ENCODE data around the gene SMOC2.

The SMOC2 gene

DNA sequence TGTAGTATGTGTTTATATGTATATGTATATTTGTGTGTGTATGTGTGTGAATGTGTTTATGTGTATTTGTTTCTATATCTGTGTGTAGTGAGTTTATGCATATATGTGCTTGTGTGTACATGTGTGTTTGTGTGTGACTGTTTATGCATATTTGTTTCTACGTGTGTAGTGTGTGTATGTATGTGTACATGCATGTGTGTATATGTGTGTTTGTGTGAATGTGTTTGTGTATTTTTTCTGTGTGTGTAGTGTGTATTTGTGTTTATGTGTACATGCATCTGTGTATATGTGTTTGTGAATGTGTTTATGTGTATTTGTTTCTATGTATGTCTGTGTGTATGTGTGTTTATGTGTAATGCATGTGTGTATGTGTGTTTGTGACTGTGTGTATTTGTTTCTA, 12.1 kb upstream of the SMOC2 start:
- H3K36me3 ChIP-seq (ENCODE audit: control insufficient read depth, insufficient read depth, low read length): no peaks in the 10 kb centered on the region
- H3K9me3 ChIP-seq (ENCODE audit: control insufficient read depth, insufficient read depth, low read depth, low read length): no peaks in the 10 kb centered on the region
- no peak overlapping the region for H3K9ac ChIP-seq (ENCODE audit: low read length)
- no peak overlapping the region for H3K27ac ChIP-seq (ENCODE audit: low read depth, low read length)
- peaks cover 7% of the 10 kb centered on the region; the same call in 1 of the 2 replicates for H3K27me3 ChIP-seq (ENCODE audit: control insufficient read depth, insufficient read depth, low read length)
- H3K4me3 ChIP-seq (ENCODE audit: low read depth, low read length): no peak overlapping the region
- H3K4me1 ChIP-seq (ENCODE audit: control insufficient read depth, insufficient read depth, low read length): no peaks in the 10 kb centered on the region

DNA sequence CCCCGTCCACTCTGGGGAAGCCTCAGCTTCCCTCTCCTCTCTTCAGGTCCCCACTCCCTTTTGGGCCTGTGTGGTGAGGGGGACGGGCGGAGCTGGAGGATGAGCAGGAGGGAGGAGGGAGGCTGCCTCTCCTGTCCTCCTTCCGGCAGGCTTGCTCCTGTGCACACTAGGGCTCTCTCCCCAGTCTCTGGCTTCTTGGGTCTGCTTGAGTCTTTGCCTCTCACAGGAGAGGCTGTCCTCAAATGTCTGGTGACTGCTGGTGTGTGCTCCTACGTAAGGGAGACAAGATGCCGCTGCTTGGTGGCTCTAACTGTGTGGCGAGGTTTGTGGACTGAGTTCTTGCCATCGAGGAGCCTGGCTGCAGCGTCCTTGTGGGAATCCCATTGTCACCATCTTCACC, 8.8 kb upstream of the SMOC2 start:
- H3K27me3 ChIP-seq (ENCODE audit: control insufficient read depth, insufficient read depth, low read length): peaks cover 13% of the 10 kb centered on the region
- no peaks in the 10 kb centered on the region for H3K4me1 ChIP-seq (ENCODE audit: control insufficient read depth, insufficient read depth, low read length)
- H3K9ac ChIP-seq (ENCODE audit: low read length): no peak overlapping the region

DNA sequence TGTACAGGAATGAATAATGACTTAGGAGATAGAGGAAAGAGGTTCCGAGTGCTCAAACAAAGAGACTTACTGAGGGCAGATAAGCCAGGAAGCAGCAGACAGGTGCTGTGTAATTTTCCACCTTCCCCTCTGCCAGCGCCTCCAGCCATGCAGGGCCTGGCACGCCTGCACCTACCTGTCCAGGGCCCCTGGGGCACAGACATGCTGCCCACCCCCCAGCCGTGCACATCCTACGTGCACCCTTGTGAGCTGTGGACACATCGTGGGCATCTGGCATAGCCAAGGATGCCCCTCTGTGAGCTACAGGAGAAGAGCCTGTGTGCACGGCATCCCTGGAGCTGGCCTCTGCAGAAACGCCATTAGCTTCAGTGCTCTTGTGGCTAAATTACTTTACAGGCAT, 7.1 kb upstream of the SMOC2 start:
- peaks cover 25% of the 10 kb centered on the region for H3K27me3 ChIP-seq (ENCODE audit: control insufficient read depth, insufficient read depth, low read length)
- peaks cover 3% of the 10 kb centered on the region; the same call in 1 of the 2 replicates for H3K4me1 ChIP-seq (ENCODE audit: control insufficient read depth, insufficient read depth, low read length)
- H3K9me3 ChIP-seq (ENCODE audit: control insufficient read depth, insufficient read depth, low read depth, low read length): no peaks in the 10 kb centered on the region
- H3K27ac ChIP-seq (ENCODE audit: low read depth, low read length): no peak overlapping the region
- H3K36me3 ChIP-seq (ENCODE audit: control insufficient read depth, insufficient read depth, low read length): no peaks in the 10 kb centered on the region
- no peak overlapping the region for H3K9ac ChIP-seq (ENCODE audit: low read length)
- no peak overlapping the region for H3K4me3 ChIP-seq (ENCODE audit: low read depth, low read length)

More for the DNA sequence above, 8.8 kb upstream of the SMOC2 start:
- Histone ChIP-seq H3K27ac (ENCODE audit: low read depth, low read length) (no peak overlapping the region), H3K9me3 (ENCODE audit: control insufficient read depth, insufficient read depth, low read depth, low read length) (no peaks in the 10 kb centered on the region), H3K4me3 (ENCODE audit: low read depth, low read length) (no peak overlapping the region), H3K36me3 (ENCODE audit: control insufficient read depth, insufficient read depth, low read length) (no peaks in the 10 kb centered on the region)

- Histone ChIP-seq H3K4me1 (ENCODE audit: control insufficient read depth, insufficient read depth, low read length) (peaks cover 4% of the 10 kb centered on the region; the same call in 1 of the 2 replicates), H3K27me3 (ENCODE audit: control insufficient read depth, insufficient read depth, low read length) (peaks cover 32% of the 10 kb centered on the region), H3K27ac (ENCODE audit: low read depth, low read length) (no peak overlapping the region), H3K36me3 (ENCODE audit: control insufficient read depth, insufficient read depth, low read length) (no peaks in the 10 kb centered on the region), H3K4me3 (ENCODE audit: low read depth, low read length) (no peak overlapping the region), H3K9ac (ENCODE audit: low read length) (no peak overlapping the region), H3K9me3 (ENCODE audit: control insufficient read depth, insufficient read depth, low read depth, low read length) (no peaks in the 10 kb centered on the region)
Observed at GRCh38 chr6:168434505-168434904, 6.5 kb upstream of the SMOC2 start.

- H3K9ac ChIP-seq (ENCODE audit: low read length): no peak overlapping the region
- H3K36me3 ChIP-seq (ENCODE audit: control insufficient read depth, insufficient read depth, low read length): no peaks in the 10 kb centered on the region
- H3K27me3 ChIP-seq (ENCODE audit: control insufficient read depth, insufficient read depth, low read length): peaks cover 57% of the 10 kb centered on the region
- H3K9me3 ChIP-seq (ENCODE audit: control insufficient read depth, insufficient read depth, low read depth, low read length): no peaks in the 10 kb centered on the region
- no peak overlapping the region for H3K27ac ChIP-seq (ENCODE audit: low read depth, low read length)
- no peak overlapping the region for H3K4me3 ChIP-seq (ENCODE audit: low read depth, low read length)
- peaks cover 21% of the 10 kb centered on the region for H3K4me1 ChIP-seq (ENCODE audit: control insufficient read depth, insufficient read depth, low read length)
Observed at GRCh38 chr6:168437751-168438150, 3.2 kb upstream of the SMOC2 start.

DNA sequence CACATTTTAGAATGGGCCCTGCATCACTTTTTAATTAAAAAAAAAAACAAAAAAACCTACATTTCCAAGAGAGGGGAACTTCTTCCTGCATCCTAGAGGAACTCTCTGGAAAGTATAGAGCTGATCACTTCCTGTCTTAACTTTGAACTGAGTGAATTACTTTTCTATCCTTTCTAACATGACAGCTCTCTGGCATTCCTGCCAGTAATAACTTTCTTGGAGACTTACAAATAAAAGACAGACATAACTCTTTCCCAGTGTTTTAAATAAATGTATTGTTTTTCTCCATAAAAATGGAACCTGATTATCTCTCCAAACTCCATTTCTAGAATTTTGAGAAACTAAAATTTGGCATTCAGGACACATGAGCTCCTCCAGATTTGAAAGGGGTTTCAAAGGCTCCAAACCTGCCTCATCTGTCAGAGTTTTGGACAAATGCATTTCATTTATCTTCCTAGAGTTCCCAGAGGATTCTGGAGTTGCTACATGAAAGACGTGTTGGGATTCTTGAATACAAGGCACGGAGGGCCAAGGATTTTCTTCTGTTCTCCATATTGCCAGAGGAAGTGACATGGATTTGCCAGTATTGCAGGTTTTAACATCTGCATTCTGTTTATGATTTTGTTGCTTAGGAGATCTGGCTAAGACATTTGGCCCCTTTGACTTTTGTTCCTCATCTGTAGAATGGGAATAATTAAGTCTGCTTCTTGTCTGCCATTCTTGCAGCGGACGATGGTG, 2.0 kb upstream of the SMOC2 start:
- peaks cover 69% of the 10 kb centered on the region for H3K27me3 ChIP-seq (ENCODE audit: control insufficient read depth, insufficient read depth, low read length)

DNA sequence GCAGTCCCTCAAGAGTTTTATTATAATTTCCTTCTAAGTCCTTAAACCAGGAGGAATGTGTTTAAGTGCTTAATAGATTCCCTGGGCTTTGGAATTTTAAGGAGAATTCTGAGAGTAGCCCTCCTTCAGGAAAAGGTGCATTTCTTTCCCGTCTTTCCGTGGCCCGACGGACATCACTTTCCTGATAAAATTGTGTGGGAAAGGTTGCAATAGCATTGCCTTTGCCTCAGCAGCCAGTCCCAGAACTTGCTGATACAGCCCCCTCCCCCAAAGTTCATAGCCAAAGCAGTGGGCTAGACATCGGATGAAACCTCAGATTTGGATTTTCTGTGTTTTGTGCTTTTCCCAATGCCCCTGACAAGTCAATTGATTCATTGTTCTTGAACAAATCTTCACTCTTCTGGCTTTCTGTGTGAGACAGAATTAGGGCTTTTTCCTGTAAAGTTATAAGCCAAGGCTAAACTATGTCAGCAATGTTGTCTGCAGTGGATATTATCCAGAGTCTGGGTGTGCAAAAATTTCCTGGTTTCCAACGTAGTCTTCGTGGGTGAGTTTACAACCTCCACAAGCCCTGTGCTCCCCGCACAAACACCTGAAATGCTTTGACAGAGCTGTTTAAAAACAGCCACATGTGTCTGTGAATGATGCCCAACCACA, 1.1 kb upstream of the SMOC2 start:
- no peak overlapping the region for H3K27ac ChIP-seq (ENCODE audit: low read depth, low read length)
- H3K36me3 ChIP-seq (ENCODE audit: control insufficient read depth, insufficient read depth, low read length): no peaks in the 10 kb centered on the region
- peak overlapping the region; percentile 80 for H3K4me3 ChIP-seq (ENCODE audit: low read depth, low read length)
- no peaks in the 10 kb centered on the region for H3K9me3 ChIP-seq (ENCODE audit: control insufficient read depth, insufficient read depth, low read depth, low read length)
- H3K9ac ChIP-seq (ENCODE audit: low read length): no peak overlapping the region
- peaks cover 29% of the 10 kb centered on the region for H3K4me1 ChIP-seq (ENCODE audit: control insufficient read depth, insufficient read depth, low read length)
- H3K27me3 ChIP-seq (ENCODE audit: control insufficient read depth, insufficient read depth, low read length): peaks cover 78% of the 10 kb centered on the region

More for the DNA sequence above, 2.0 kb upstream of the SMOC2 start:
- Histone ChIP-seq H3K9ac (ENCODE audit: low read length) (no peak overlapping the region), H3K4me3 (ENCODE audit: low read depth, low read length) (no peak overlapping the region), H3K4me1 (ENCODE audit: control insufficient read depth, insufficient read depth, low read length) (peaks cover 29% of the 10 kb centered on the region), H3K36me3 (ENCODE audit: control insufficient read depth, insufficient read depth, low read length) (no peaks in the 10 kb centered on the region), H3K27ac (ENCODE audit: low read depth, low read length) (no peak overlapping the region), H3K9me3 (ENCODE audit: control insufficient read depth, insufficient read depth, low read depth, low read length) (no peaks in the 10 kb centered on the region)

DNA sequence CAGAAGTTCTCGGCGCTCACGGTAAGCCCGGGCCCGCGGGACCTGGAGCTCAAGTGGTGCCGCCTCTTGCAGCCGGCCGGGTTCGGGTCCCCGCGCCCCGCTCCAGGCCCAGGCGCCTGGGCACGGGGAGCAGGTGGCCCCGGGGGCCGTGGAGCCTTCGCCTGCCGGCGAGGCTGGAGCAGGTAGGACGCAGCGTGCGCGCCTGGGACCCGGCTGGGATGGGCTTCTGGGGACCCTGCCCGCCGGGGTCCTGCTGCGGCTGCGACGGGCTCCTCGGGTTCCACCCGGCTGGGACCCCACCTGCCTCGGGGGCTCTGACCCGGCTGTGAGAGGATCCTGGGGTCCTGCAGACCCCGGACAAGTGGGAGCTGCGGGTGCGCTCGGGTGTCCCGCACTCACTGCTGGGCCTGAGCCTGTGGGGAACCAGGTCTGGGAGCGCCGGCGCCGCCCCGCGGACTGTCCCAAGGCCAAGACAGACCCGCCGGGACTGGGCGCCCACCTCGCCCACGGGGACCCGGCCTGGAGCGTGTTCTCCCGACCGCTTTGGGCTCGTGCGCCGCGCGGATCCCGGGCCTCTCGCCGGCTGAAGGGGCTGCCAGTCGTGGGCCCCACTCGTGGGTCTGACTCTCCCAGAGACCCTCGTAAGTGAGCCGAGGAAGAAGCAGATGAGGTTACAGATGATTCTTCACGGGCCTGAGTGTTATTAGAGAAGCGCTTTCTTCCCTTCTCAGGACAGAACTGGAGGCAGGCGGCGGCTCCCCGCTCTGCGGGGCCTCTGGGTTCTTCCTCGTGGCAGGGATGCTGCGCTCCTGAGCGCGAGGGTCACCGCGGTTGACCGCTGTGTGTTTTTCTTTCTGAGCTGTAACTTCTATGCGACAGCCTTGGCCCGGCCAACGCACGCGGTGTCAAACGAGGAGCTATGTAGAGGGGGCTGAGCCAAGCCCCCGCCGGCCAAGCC, 729 bp downstream of the SMOC2 start:
- Histone ChIP-seq H3K9me3 (ENCODE audit: control insufficient read depth, insufficient read depth, low read depth, low read length) (no peaks in the 10 kb centered on the region), H3K9ac (ENCODE audit: low read length) (peak overlapping the region; percentile 39), H3K27ac (ENCODE audit: low read depth, low read length) (no peak overlapping the region), H3K36me3 (ENCODE audit: control insufficient read depth, insufficient read depth, low read length) (no peaks in the 10 kb centered on the region), H3K27me3 (ENCODE audit: control insufficient read depth, insufficient read depth, low read length) (peaks cover 76% of the 10 kb centered on the region), H3K4me1 (ENCODE audit: control insufficient read depth, insufficient read depth, low read length) (peaks cover 29% of the 10 kb centered on the region), H3K4me3 (ENCODE audit: low read depth, low read length) (peak overlapping the region; percentile 80)

- Histone ChIP-seq H3K27ac (ENCODE audit: low read depth, low read length) (no peak overlapping the region), H3K36me3 (ENCODE audit: control insufficient read depth, insufficient read depth, low read length) (no peaks in the 10 kb centered on the region), H3K9me3 (ENCODE audit: control insufficient read depth, insufficient read depth, low read depth, low read length) (no peaks in the 10 kb centered on the region), H3K4me3 (ENCODE audit: low read depth, low read length) (no peak overlapping the region), H3K9ac (ENCODE audit: low read length) (no peak overlapping the region), H3K27me3 (ENCODE audit: control insufficient read depth, insufficient read depth, low read length) (peaks cover 76% of the 10 kb centered on the region), H3K4me1 (ENCODE audit: control insufficient read depth, insufficient read depth, low read length) (peaks cover 29% of the 10 kb centered on the region)
Observed at GRCh38 chr6:168442646-168443045, 1.7 kb downstream of the SMOC2 start.

GRCh38 chr6:168447282-168447681, 6.3 kb downstream of the SMOC2 start:
- Histone ChIP-seq H3K4me1 (ENCODE audit: control insufficient read depth, insufficient read depth, low read length) (peaks cover 29% of the 10 kb centered on the region), H3K9me3 (ENCODE audit: control insufficient read depth, insufficient read depth, low read depth, low read length) (no peaks in the 10 kb centered on the region), H3K4me3 (ENCODE audit: low read depth, low read length) (no peak overlapping the region), H3K27ac (ENCODE audit: low read depth, low read length) (no peak overlapping the region), H3K36me3 (ENCODE audit: control insufficient read depth, insufficient read depth, low read length) (no peaks in the 10 kb centered on the region), H3K27me3 (ENCODE audit: control insufficient read depth, insufficient read depth, low read length) (peaks cover 29% of the 10 kb centered on the region), H3K9ac (ENCODE audit: low read length) (no peak overlapping the region)

All from HUES6 (cell line).